ENCODE results near the gene ZNF436. TPM values are rescaled to one million over a fixed set of nuclear protein-coding genes. Genes with fewer than 3 reads are reported as not detected.

The ZNF436 gene
- total and polyA plus RNA-seq, 9 of the 15 experiments (the other 6 are each of a cell fraction or from before 2014, with no cell fraction given): 2.1 to 11.3 (median 6.8) TPM

- TF ChIP-seq NKRF (IDR thresholded peaks at IDR 0.05; ENCODE audit: borderline replicate concordance): 0 out of 2 replicates have a peak, but pooled peaks have one; percentile 26
- no peak for TF ChIP-seq ZNF324 (CRISPR knock-in tag; IDR thresholded peaks at IDR 0.05)
- no peak for TF ChIP-seq TSHZ1 (CRISPR knock-in tag; IDR thresholded peaks at IDR 0.05)
- no peak for TF ChIP-seq ZBTB12 (CRISPR knock-in tag; IDR thresholded peaks at IDR 0.05)
- no peak for TF ChIP-seq POU5F1 (IDR thresholded peaks at IDR 0.05; ENCODE audit: borderline replicate concordance, low read depth, low read length, partially characterized antibody)
- no peak for TF ChIP-seq ZBED1 (IDR thresholded peaks at IDR 0.05)
- peak; percentile 92 for TF ChIP-seq EGR1 (conservative IDR thresholded peaks at IDR 0.05)
- no peak for TF ChIP-seq XRCC4 (IDR thresholded peaks at IDR 0.05; ENCODE audit: extremely low read depth, insufficient read depth, insufficient read length)
- no peak for TF ChIP-seq NFATC3 (IDR thresholded peaks at IDR 0.05)
- TF ChIP-seq JUND (IDR thresholded peaks at IDR 0.05; ENCODE audit: borderline replicate concordance, low read depth, low read length): no peak
- 0 out of 3 replicates have a peak, but pooled peaks have one; percentile 15 for TF ChIP-seq JUND (tag; IDR thresholded peaks at IDR 0.05; ENCODE audit: borderline replicate concordance, low read depth, low read length)
- no peak for TF ChIP-seq RCOR1 (IDR thresholded peaks at IDR 0.05; ENCODE audit: borderline replicate concordance in 1 of 2, low read depth in 2 of 2, low read length in 2 of 2)
- peak; percentile 56; the same call in 1 of the 2 replicates for TF ChIP-seq DPF2 (IDR thresholded peaks at IDR 0.05)
- no peak for TF ChIP-seq ZNF518B (CRISPR knock-in tag; IDR thresholded peaks at IDR 0.05)
- peak; percentile 13 for TF ChIP-seq CHD4 (IDR thresholded peaks at IDR 0.05; ENCODE audit: insufficient read depth, insufficient replicate concordance, low read depth, low read length, poor library complexity, severe bottlenecking)
- TF ChIP-seq BRD9 (IDR thresholded peaks at IDR 0.05; ENCODE audit: low read depth, partially characterized antibody): peak; percentile 40
Measured at GRCh38 chr1:23370709-23371584, 1.3 kb upstream of the ZNF436 start (continued).
